NAMALWA (cell line): ENCODE results near the gene XPO6.
"Not testable (repeated sequence)": the region's sequence is repeated elsewhere in the genome, so short reads cannot be mapped to it uniquely, and the experiment has no call there.

Experiments used
- DNase-seq: peaks from one replicate; pipeline ENCODE4 v3.0.0-alpha.2; 2015; ENCODE audit warnings: low spot score

XPO6 gene

GRCh38 chr16:28155293-28155692 lies 56.5 kb downstream of the XPO6 start:
- no peak for DNase-seq

- DNase-seq = no peak
Measured at GRCh38 chr16:28151180-28151579, 60.6 kb downstream of the XPO6 start.

- DNase-seq = no peak
Measured at GRCh38 chr16:28149011-28149888, 62.5 kb downstream of the XPO6 start.

- DNase-seq = no peak
Measured at GRCh38 chr16:28146536-28146935, 65.2 kb downstream of the XPO6 start.

GRCh38 chr16:28145796-28146195 lies 66.0 kb downstream of the XPO6 start:
- DNase-seq = no peak

GRCh38 chr16:28140788-28141618 lies 70.8 kb downstream of the XPO6 start:
- DNase-seq = peak; percentile 63

GRCh38 chr16:28139530-28139929 lies 72.2 kb downstream of the XPO6 start:
- DNase-seq = peak; percentile 29

GRCh38 chr16:28136751-28137434 lies 74.9 kb downstream of the XPO6 start:
- no peak for DNase-seq

- DNase-seq = no peak
Measured at GRCh38 chr16:28133666-28134065, 78.1 kb downstream of the XPO6 start.

GRCh38 chr16:28131743-28132393 lies 79.9 kb downstream of the XPO6 start:
- DNase-seq = no peak

GRCh38 chr16:28131181-28131580 lies 80.6 kb downstream of the XPO6 start:
- no peak for DNase-seq

GRCh38 chr16:28130099-28131088 lies 81.4 kb downstream of the XPO6 start:
- DNase-seq = peak; percentile 15

- DNase-seq = no peak
Measured at GRCh38 chr16:28126684-28127620, 84.8 kb downstream of the XPO6 start.

GRCh38 chr16:28125592-28125991 lies 86.2 kb downstream of the XPO6 start:
- no peak for DNase-seq

GRCh38 chr16:28121527-28121926 lies 90.2 kb downstream of the XPO6 start:
- DNase-seq = no peak

GRCh38 chr16:28120754-28121153 lies 91.0 kb downstream of the XPO6 start:
- DNase-seq = peak; percentile 15

GRCh38 chr16:28118637-28119036 lies 93.1 kb downstream of the XPO6 start:
- DNase-seq = no peak

- no peak for DNase-seq
Measured at GRCh38 chr16:28117168-28117565, 94.6 kb downstream of the XPO6 start.

- not testable (repeated sequence) for DNase-seq
Measured at GRCh38 chr16:28115866-28116265, 95.9 kb downstream of the XPO6 start.

GRCh38 chr16:28112908-28113307 lies 98.9 kb downstream of the XPO6 start:
- DNase-seq = no peak
